Astrocyte of the cerebellum (primary cell): ENCODE data around the gene GALT.

Source experiments
- DNase-seq: peaks from one replicate; pipeline ENCODE4 v3.0.0-alpha.2; 2011; ENCODE audit warnings: low read depth
- H3K4me3 ChIP-seq: 2 replicates; pipeline ENCODE4 v1.5.1; 2011; ENCODE audit warnings: mild to moderate bottlenecking, low read depth, low read length, moderate library complexity
- CTCF ChIP-seq: IDR thresholded peaks from 2 replicates; pipeline ENCODE4 v1.5.1; 2012; ENCODE audit warnings: low read length, low read depth, moderate library complexity, mild to moderate bottlenecking; ENCODE audit errors: missing control alignments
- in situ Hi-C: cut with HindIII; loops from 2 replicates; pipeline ENCODE4 v1.10.0; 2017; ENCODE audit warnings: low sequenced_read_pairs

Gene GALT

GRCh38 chr9:34658461-34658860 is 12.0 kb downstream of the GALT start:
- H3K4me3 ChIP-seq = no peak overlapping the region
- in situ Hi-C loops = no loop called here
- DNase-seq = no peak
- no peak for TF ChIP-seq CTCF

- H3K4me3 ChIP-seq = no peak overlapping the region
- DNase-seq = no peak
- in situ Hi-C loops = no loop called here
- no peak for TF ChIP-seq CTCF
Observed at GRCh38 chr9:34659592-34660253, 13.2 kb downstream of the GALT start.

GRCh38 chr9:34662526-34663302 is 16.2 kb downstream of the GALT start, which contains the start of gene CCL27:
CCL27 (minus strand) TSS chr9:34662657; CDS start chr9:34662633, 24 bp downstream.
- TF ChIP-seq CTCF = no peak
- DNase-seq = no peak
- H3K4me3 ChIP-seq = no peak within 1 kb of the TSS
- in situ Hi-C loops = no loop called here

GRCh38 chr9:34663303-34663605 is 16.8 kb downstream of the GALT start:
- H3K4me3 ChIP-seq = no peak overlapping the region
- in situ Hi-C loops = no loop called here
- DNase-seq = no peak
- TF ChIP-seq CTCF = no peak

- peak; percentile 99 for TF ChIP-seq CTCF
- in situ Hi-C loops = no loop called here
- DNase-seq = peak; percentile 39
- peak overlapping the region; percentile 73 for H3K4me3 ChIP-seq
Observed at GRCh38 chr9:34664281-34665066, 18.0 kb downstream of the GALT start.

- no peak for DNase-seq
- no peak for TF ChIP-seq CTCF
- in situ Hi-C loops = no loop called here
- H3K4me3 ChIP-seq = peak overlapping the region; percentile 73
Observed at GRCh38 chr9:34665067-34665380, 18.5 kb downstream of the GALT start.
